H1 (cell line): Measurements from ENCODE around the gene CMKLR1. TPM values are rescaled to one million over a fixed set of nuclear protein-coding genes. Genes with fewer than 3 reads are reported as not detected.

Experiments used
- CTCF ChIA-PET: fragments of 300-600 bp; sonication (Branson Sonifier 250); formaldehyde crosslinking; loops from one replicate; lab custom pipeline; 2021; ENCODE audit not compliant: partially characterized antibody; lab: Charles Lee
- POLR2A ChIA-PET: fragments of 300-600 bp; sonication (Branson Sonifier 250); formaldehyde crosslinking; loops from one replicate; lab custom pipeline; 2021; ENCODE audit warnings: inconsistent platforms; ENCODE audit not compliant: partially characterized antibody; lab: Charles Lee
- DNase-seq, 2 experiments: peaks; one replicate each; pipeline versions ENCODE4 v3.0.0 to v3.0.0-alpha.2; 2010 to 2022; ENCODE audit warnings: low spot score in 2 of 2, low read depth in 1 of 2, mixed read lengths in 1 of 2
- FAIRE-seq: peaks from 2 replicates; lab custom pipeline; 2011; peaks lifted over from hg19 to GRCh38; lab: Jason Lieb, UNC
- H2AFZ ChIP-seq: 2 replicates; pipeline ENCODE4 v1.8.1; 2012; ENCODE audit warnings: low read length, inconsistent platforms
- H2AK5ac ChIP-seq: 2 replicates; pipeline ENCODE4 v1.6.1; 2013; ENCODE audit warnings: low read depth, low read length
- H2BK120ac ChIP-seq: replicated peaks from 2 replicates; pipeline ENCODE3; 2013; ENCODE audit warnings: low read depth, low read length, inconsistent platforms
- H2BK12ac ChIP-seq: 2 replicates; pipeline ENCODE4 v1.6.1; 2013; ENCODE audit warnings: low read depth, low read length
- H2BK15ac ChIP-seq: 2 replicates; pipeline ENCODE4 v1.6.1; 2013; ENCODE audit warnings: low read length
- H2BK20ac ChIP-seq: 2 replicates; pipeline ENCODE4 v1.6.1; 2013; ENCODE audit warnings: low read length
- H2BK5ac ChIP-seq: 2 replicates; pipeline ENCODE4 v1.6.1; 2013; ENCODE audit warnings: low read depth, low read length
- H3K14ac ChIP-seq: 2 replicates; pipeline ENCODE4 v1.6.1; 2013; ENCODE audit warnings: inconsistent platforms; ENCODE audit not compliant: insufficient read length
- H3K18ac ChIP-seq: 2 replicates; pipeline ENCODE4 v1.6.1; 2013; ENCODE audit warnings: low read length; ENCODE audit errors: extremely low read depth
- H3K23ac ChIP-seq: 2 replicates; pipeline ENCODE4 v1.6.1; 2013; ENCODE audit warnings: inconsistent platforms; ENCODE audit not compliant: insufficient read length
- H3K23me2 ChIP-seq: 2 replicates; pipeline ENCODE4 v1.6.1; 2013; ENCODE audit warnings: low read depth, low read length
- H3K27ac ChIP-seq: 2 replicates; pipeline ENCODE4 v1.6.1; 2011; ENCODE audit warnings: low read depth, low read length, inconsistent platforms
- H3K27me3 ChIP-seq, 4 experiments: replicated peaks in 1 of 4; 1 replicate in 1 of 4; 2 replicates in 3 of 4; pipeline versions ENCODE4 v1.6.1 to v1.8.1; 2011 to 2013; ENCODE audit warnings: low read length in 3 of 4, mild to moderate bottlenecking in 3 of 4, inconsistent platforms in 2 of 4, mixed read lengths in 2 of 4, moderate library complexity in 1 of 4; ENCODE audit not compliant: control insufficient read depth in 3 of 4, insufficient read depth in 3 of 4; ENCODE audit errors: extremely low read depth in 1 of 4
- H3K36me3 ChIP-seq, 4 experiments: 2 replicates each; pipeline versions ENCODE4 v1.6.1 to v1.8.1; 2011 to 2013; ENCODE audit warnings: mild to moderate bottlenecking in 4 of 4, low read length in 3 of 4, moderate library complexity in 2 of 4, control low read depth in 1 of 4, inconsistent platforms in 1 of 4; ENCODE audit not compliant: insufficient read depth in 4 of 4, control insufficient read depth in 2 of 4
- H3K4ac ChIP-seq: replicated peaks from 2 replicates; pipeline ENCODE3; 2013; ENCODE audit warnings: low read length, low read depth, mixed read lengths, inconsistent platforms; ENCODE audit not compliant: insufficient read length
- H3K4me1 ChIP-seq, 4 experiments: replicated peaks in 1 of 4; 1 replicate in 1 of 4; 2 replicates in 3 of 4; pipeline versions ENCODE4 v1.6.1 to v1.8.1; 2011 to 2013; ENCODE audit warnings: low read length in 3 of 4, inconsistent platforms in 2 of 4, mixed read lengths in 1 of 4; ENCODE audit not compliant: insufficient read depth in 4 of 4, control insufficient read depth in 3 of 4
- H3K4me2 ChIP-seq, 2 experiments: 2 replicates each; pipeline versions ENCODE4 v1.6.1 to v1.8.1; 2011 to 2013; ENCODE audit warnings: low read depth in 2 of 2, low read length in 2 of 2, control low read depth in 1 of 2, inconsistent platforms in 1 of 2, mild to moderate bottlenecking in 1 of 2; ENCODE audit not compliant: insufficient read depth in 1 of 2
- H3K4me3 ChIP-seq, 4 experiments: fragments of 200-600, 300-600 bp in 1 of 4; sonication (generic), shearing (Covaris generic), sonication (Bioruptor Twin) in 1 of 4; 2 replicates each; pipeline versions ENCODE4 v1.5.1 to v1.8.1; 2011 to 2016; ENCODE audit warnings: low read length in 4 of 4, low read depth in 3 of 4, control low read depth in 2 of 4, inconsistent platforms in 2 of 4, mild to moderate bottlenecking in 2 of 4, mixed read lengths in 1 of 4, moderate library complexity in 1 of 4; ENCODE audit not compliant: insufficient read depth in 2 of 4; ENCODE audit errors: extremely low read depth in 1 of 4
- H3K56ac ChIP-seq: replicated peaks from 2 replicates; pipeline ENCODE3; 2013; ENCODE audit warnings: low read depth, mild to moderate bottlenecking, mixed read lengths, low read length, inconsistent platforms; ENCODE audit not compliant: insufficient read length
- H3K79me1 ChIP-seq: 2 replicates; pipeline ENCODE4 v1.6.1; 2013; ENCODE audit warnings: low read depth, low read length, control low read depth
- H3K79me2 ChIP-seq, 2 experiments: 2 replicates each; pipeline versions ENCODE4 v1.6.1 to v1.8.1; 2012 to 2013; ENCODE audit warnings: low read length in 2 of 2, mild to moderate bottlenecking in 2 of 2, inconsistent platforms in 1 of 2; ENCODE audit not compliant: insufficient read depth in 2 of 2, control insufficient read depth in 1 of 2
- H3K9ac ChIP-seq, 4 experiments: replicated peaks in 1 of 4; 1 replicate in 1 of 4; 2 replicates in 3 of 4; pipeline versions ENCODE4 v1.6.1 to v1.8.1; 2011 to 2013; ENCODE audit warnings: low read depth in 3 of 4, low read length in 3 of 4, control low read depth in 2 of 4, mild to moderate bottlenecking in 2 of 4, moderate library complexity in 2 of 4, inconsistent platforms in 1 of 4; ENCODE audit errors: extremely low read depth in 1 of 4
- H3K9me3 ChIP-seq, 2 experiments: 2 replicates each; pipeline versions ENCODE4 v1.6.1 to v1.8.1; 2012 to 2013; ENCODE audit warnings: mild to moderate bottlenecking in 2 of 2, moderate library complexity in 2 of 2, control low read depth in 1 of 2, inconsistent platforms in 1 of 2, low read depth in 1 of 2, low read length in 1 of 2, mixed read lengths in 1 of 2; ENCODE audit not compliant: insufficient read depth in 2 of 2
- H4K20me1 ChIP-seq, 2 experiments: replicated peaks in 1 of 2; 2 replicates each; pipeline versions ENCODE3 to v1.8.1; 2011 to 2013; ENCODE audit warnings: inconsistent platforms in 2 of 2, low read length in 2 of 2, mild to moderate bottlenecking in 1 of 2; ENCODE audit not compliant: insufficient read depth in 2 of 2, control insufficient read depth in 1 of 2
- H4K5ac ChIP-seq: 2 replicates; pipeline ENCODE4 v1.6.1; 2013; ENCODE audit warnings: low read length, low read depth, mixed read lengths, inconsistent platforms; ENCODE audit not compliant: insufficient read length
- H4K8ac ChIP-seq: 2 replicates; pipeline ENCODE4 v1.8.0; 2013; ENCODE audit warnings: mild to moderate bottlenecking, moderate library complexity, low read length, inconsistent platforms; ENCODE audit not compliant: insufficient read depth; ENCODE audit errors: extremely low read depth
- H4K91ac ChIP-seq: replicated peaks from 2 replicates; pipeline ENCODE3; 2013; ENCODE audit warnings: low read length, mixed read lengths, inconsistent platforms; ENCODE audit not compliant: insufficient read length
- EP300 ChIP-seq, 2 experiments: IDR thresholded peaks; 1 replicate in 1 of 2; 2 replicates in 1 of 2; pipeline ENCODE4 v1.6.1; 2011 to 2012; ENCODE audit warnings: low read depth in 2 of 2, low read length in 2 of 2, mild to moderate bottlenecking in 2 of 2, borderline replicate concordance in 1 of 2, inconsistent platforms in 1 of 2, moderate library complexity in 1 of 2
- KDM5A ChIP-seq: fragments of 200-600 bp; IDR thresholded peaks from 2 replicates; pipeline ENCODE4 v1.7.1; 2012; ENCODE audit warnings: mild to moderate bottlenecking, low read length, inconsistent platforms, mixed read lengths
- MAFK ChIP-seq: IDR thresholded peaks from 2 replicates; pipeline ENCODE4 v1.6.1; 2012; ENCODE audit warnings: low read depth, mild to moderate bottlenecking, improper control_type of control experiment, low read length
- RNF2 ChIP-seq: fragments of 200-900, 300-1000 bp; sonication (generic); IDR thresholded peaks from 2 replicates; pipeline ENCODE4 v1.7.1; 2016; ENCODE audit warnings: borderline replicate concordance, low read depth, mild to moderate bottlenecking, antibody characterized with exemption, low read length; ENCODE audit not compliant: poor library complexity, severe bottlenecking; ENCODE audit errors: missing control alignments
- SIN3A ChIP-seq, 2 experiments: IDR thresholded peaks in 1 of 2; conservative IDR thresholded peaks in 1 of 2; 2 replicates each; pipeline ENCODE4 v1.6.1; 2011 to 2012; ENCODE audit warnings: low read length in 2 of 2, improper control_type of control experiment in 1 of 2, low read depth in 1 of 2, mild to moderate bottlenecking in 1 of 2
- SRF ChIP-seq: IDR thresholded peaks from 2 replicates; pipeline ENCODE4 v1.6.1; 2011; ENCODE audit warnings: mild to moderate bottlenecking, low read depth, low read length, moderate library complexity
- WGBS, 2 experiments: shearing (Covaris generic) in 1 of 2; methylation state at CpG; one replicate each; pipeline versions ENCODE4 v1.1.6 to v1.1.7; 2013 to 2015; ENCODE audit warnings: low lambda C conversion rate in 2 of 2, mixed read lengths in 2 of 2, inconsistent platforms in 1 of 2, low coverage in 1 of 2, missing lambda C conversion rate in 1 of 2; ENCODE audit not compliant: insufficient replicate concordance in 2 of 2, insufficient coverage in 1 of 2, insufficient read length in 1 of 2; ENCODE audit errors: extremely low coverage in 1 of 2, missing lambda C conversion rate in 1 of 2; 5-methylcytosine and 5-hydroxymethylcytosine counted together
- polyA plus RNA-seq, 7 experiments: library from polyadenylated mRNA; depleted of rRNA in 3 of 7; stranded (reverse) in 5 of 7; unstranded in 2 of 7; fragments of >200 nt in 5 of 7; fragments of 200-250 nt in 2 of 7; gene quantifications; 1 replicate in 5 of 7; 2 replicates in 1 of 7; 4 replicates in 1 of 7; pipeline versions ENCODE4 v1.2.1 to v1.2.3, GENCODE V29; 2011 to 2013; ENCODE audit warnings: missing spikeins in 2 of 7, mixed read lengths in 2 of 7
- total RNA-seq: library from RNA; stranded (reverse); fragmentation: NEBNext Ultra II Directional; extraction: Animal tissue kit (Norgen Biotek cat#: 25700); gene quantifications from 2 replicates; pipeline ENCODE4 v1.2.1, GENCODE V29; 2021

The CMKLR1 gene
- total and polyA plus RNA-seq, 2 of the 8 experiments (the other 6 are each of a cell fraction or from before 2014, with no cell fraction given): 2.1 to 2.8 TPM

- TF ChIP-seq SIN3A (conservative IDR thresholded peaks at IDR 0.05 in 1 of 2, IDR thresholded peaks at IDR 0.05 in 1 of 2; ENCODE audit: low read depth in 1 of 2, low read length in 2 of 2) (no peak), EP300 (IDR thresholded peaks at IDR 0.05; ENCODE audit: borderline replicate concordance in 1 of 2, low read depth in 2 of 2, low read length in 2 of 2) (no peak), MAFK (no peak), SRF (no peak), RNF2 (no peak), KDM5A (no peak)
- H3K14ac ChIP-seq: no peak overlapping the region
- H2BK12ac ChIP-seq: no peak overlapping the region
- CTCF ChIA-PET: interaction anchor here (0.6 to 1.6 kb wide), 5 partner anchors 18 to 182 kb away, joined by 3 to 4 read pairs (median 3); no protein-coding TSS in a partner anchor
- H4K91ac ChIP-seq: no peak overlapping the region
- no peak overlapping the region for H3K4me2 ChIP-seq
- H2BK5ac ChIP-seq: no peak overlapping the region
- H3K56ac ChIP-seq: no peak overlapping the region
- no peaks in the 10 kb centered on the region for H3K79me1 ChIP-seq
- POLR2A ChIA-PET: no interaction called here
- FAIRE-seq (no peak), DNase-seq (no peak)
- H2AFZ ChIP-seq: no peak overlapping the region
- no peak overlapping the region for H3K9ac ChIP-seq
- H4K20me1 ChIP-seq: no peaks in the 10 kb centered on the region
- no peak overlapping the region for H4K8ac ChIP-seq
- peaks cover 23 to 24% of the 10 kb centered on the region in 2 experiments; a peak in 3 of 4 replicates for H3K9me3 ChIP-seq
- no peaks in the 10 kb centered on the region for H3K23me2 ChIP-seq
- 80% methylated on average over 4 of the region's 4 CpGs; no CpG with 5 or more reads in 1 of the 2 experiments for WGBS, 2 experiments
- no peak overlapping the region for H2BK120ac ChIP-seq
- H3K27me3 ChIP-seq: no peaks in the 10 kb centered on the region
- H3K27ac ChIP-seq: no peak overlapping the region
- H3K4me1 ChIP-seq: no peaks in the 10 kb centered on the region
- H3K4ac ChIP-seq: no peak overlapping the region
- no peak overlapping the region for H2AK5ac ChIP-seq
- peaks cover 0 to 3% (median 0%) of the 10 kb centered on the region in 4 experiments; a peak in 1 of 8 replicates for H3K36me3 ChIP-seq
- no peak overlapping the region for H2BK15ac ChIP-seq
- H3K4me3 ChIP-seq: no peak overlapping the region
- H4K5ac ChIP-seq: no peak overlapping the region
- H2BK20ac ChIP-seq: no peak overlapping the region
- no peak overlapping the region for H3K23ac ChIP-seq
- no peaks in the 10 kb centered on the region for H3K79me2 ChIP-seq
- H3K18ac ChIP-seq: no peak overlapping the region
These were observed 37.0 kb upstream of the CMKLR1 start for GRCh38 chr12:108375986-108376663.
